GOT3 (cell line): ENCODE data around the gene BAIAP2L1.
"Not testable (repeated sequence)": the region's sequence is repeated elsewhere in the genome, so short reads cannot be mapped to it uniquely, and the experiment has no call there.

Source experiments
- DNase-seq: peaks from one replicate; lab custom pipeline; 2025; ENCODE audit warnings: mixed read lengths; lab: John Stamatoyannopoulos, UW

The BAIAP2L1 gene

GRCh38 chr7:98399462-98399861, 1.4 kb downstream of the BAIAP2L1 start:
- DNase-seq: no peak

- no peak for DNase-seq
Observed at GRCh38 chr7:98398567-98399372, 2.1 kb downstream of the BAIAP2L1 start.

GRCh38 chr7:98396768-98397167, 4.1 kb downstream of the BAIAP2L1 start:
- DNase-seq: no peak

- no peak for DNase-seq
Observed at GRCh38 chr7:98395951-98396350, 4.9 kb downstream of the BAIAP2L1 start.

- no peak for DNase-seq
Observed at GRCh38 chr7:98395481-98395880, 5.4 kb downstream of the BAIAP2L1 start.

- no peak for DNase-seq
Observed at GRCh38 chr7:98394377-98394836, 6.5 kb downstream of the BAIAP2L1 start.

GRCh38 chr7:98387544-98388226, 13.2 kb downstream of the BAIAP2L1 start:
- DNase-seq: no peak

GRCh38 chr7:98387131-98387530, 13.8 kb downstream of the BAIAP2L1 start:
- no peak for DNase-seq

- not testable (repeated sequence) for DNase-seq
Observed at GRCh38 chr7:98385532-98385931, 15.4 kb downstream of the BAIAP2L1 start.

- no peak for DNase-seq
Observed at GRCh38 chr7:98378210-98378819, 22.6 kb downstream of the BAIAP2L1 start.

- DNase-seq: no peak
Observed at GRCh38 chr7:98376711-98377110, 24.2 kb downstream of the BAIAP2L1 start.

GRCh38 chr7:98375664-98376063, 25.2 kb downstream of the BAIAP2L1 start:
- DNase-seq: no peak

GRCh38 chr7:98374285-98374680, 26.6 kb downstream of the BAIAP2L1 start:
- DNase-seq: no peak

GRCh38 chr7:98372993-98373392, 27.9 kb downstream of the BAIAP2L1 start:
- DNase-seq: no peak

- DNase-seq: no peak
Observed at GRCh38 chr7:98369726-98370125, 31.2 kb downstream of the BAIAP2L1 start.

- no peak for DNase-seq
Observed at GRCh38 chr7:98368716-98369115, 32.2 kb downstream of the BAIAP2L1 start.

- no peak for DNase-seq
Observed at GRCh38 chr7:98366562-98366938, 34.3 kb downstream of the BAIAP2L1 start.

GRCh38 chr7:98365863-98366561, 34.9 kb downstream of the BAIAP2L1 start:
- no peak for DNase-seq

GRCh38 chr7:98364220-98364619, 36.7 kb downstream of the BAIAP2L1 start:
- DNase-seq: no peak

- no peak for DNase-seq
Observed at GRCh38 chr7:98362517-98362916, 38.4 kb downstream of the BAIAP2L1 start.

GRCh38 chr7:98360221-98361130, 40.4 kb downstream of the BAIAP2L1 start:
- DNase-seq: no peak
